Nephron (organoid): ENCODE data around the gene XPNPEP1.

Experiments used
- H3K27ac Mint-ChIP-seq, 3 experiments: 2 replicates each; pipeline ENCODE4 v1.8.0; 2020; ENCODE audit warnings: mixed read lengths in 3 of 3, mild to moderate bottlenecking in 2 of 3, moderate library complexity in 1 of 3
- H3K27me3 Mint-ChIP-seq: 2 replicates; pipeline ENCODE4 v1.8.0; 2021; ENCODE audit warnings: low read depth, mild to moderate bottlenecking, moderate library complexity, mixed read lengths
- H3K36me3 Mint-ChIP-seq: 2 replicates; pipeline ENCODE4 v1.8.0; 2020; ENCODE audit warnings: low read depth, mixed read lengths
- H3K4me1 Mint-ChIP-seq: 2 replicates; pipeline ENCODE4 v1.8.0; 2020; ENCODE audit warnings: mixed read lengths
- H3K4me3 Mint-ChIP-seq, 3 experiments: 2 replicates each; pipeline ENCODE4 v1.8.0; 2020; ENCODE audit warnings: mild to moderate bottlenecking in 3 of 3, mixed read lengths in 3 of 3, moderate library complexity in 2 of 3
- H3K9me3 Mint-ChIP-seq: 2 replicates; pipeline ENCODE4 v1.8.0; 2020; ENCODE audit warnings: mixed read lengths
- CTCF ChIP-seq, 3 experiments: fragments of 200-600 bp; sonication (generic); IDR thresholded peaks; one replicate each; pipeline ENCODE4 v1.5.0; 2021; ENCODE audit warnings: antibody characterized with exemption in 3 of 3; ENCODE audit not compliant: unreplicated experiment in 3 of 3

XPNPEP1 gene

GRCh38 chr10:109932391-109932790 is 9.1 kb upstream of the XPNPEP1 start:
- peak overlapping the region in 2 of 3 experiments; percentile 17 to 68 for H3K27ac Mint-ChIP-seq
- peaks cover 62% of the 10 kb centered on the region for H3K4me1 Mint-ChIP-seq
- H3K36me3 Mint-ChIP-seq: no peaks in the 10 kb centered on the region
- peaks cover 3% of the 10 kb centered on the region for H3K27me3 Mint-ChIP-seq
- no peaks in the 10 kb centered on the region for H3K9me3 Mint-ChIP-seq
- TF ChIP-seq CTCF (IDR thresholded peaks at IDR 0.05; ENCODE audit: unreplicated experiment in 3 of 3): no peak
- H3K4me3 Mint-ChIP-seq: no peak overlapping the region

- no peak for TF ChIP-seq CTCF (IDR thresholded peaks at IDR 0.05; ENCODE audit: unreplicated experiment in 3 of 3)
- H3K4me1 Mint-ChIP-seq: peaks cover 70% of the 10 kb centered on the region
- H3K27me3 Mint-ChIP-seq: peaks cover 3% of the 10 kb centered on the region
- no peaks in the 10 kb centered on the region for H3K36me3 Mint-ChIP-seq
- no peak overlapping the region for H3K4me3 Mint-ChIP-seq
- peak overlapping the region; percentile 67 to 69 (median 68) for H3K27ac Mint-ChIP-seq
- no peaks in the 10 kb centered on the region for H3K9me3 Mint-ChIP-seq
Observed at GRCh38 chr10:109931163-109931562, 7.9 kb upstream of the XPNPEP1 start.

DNA sequence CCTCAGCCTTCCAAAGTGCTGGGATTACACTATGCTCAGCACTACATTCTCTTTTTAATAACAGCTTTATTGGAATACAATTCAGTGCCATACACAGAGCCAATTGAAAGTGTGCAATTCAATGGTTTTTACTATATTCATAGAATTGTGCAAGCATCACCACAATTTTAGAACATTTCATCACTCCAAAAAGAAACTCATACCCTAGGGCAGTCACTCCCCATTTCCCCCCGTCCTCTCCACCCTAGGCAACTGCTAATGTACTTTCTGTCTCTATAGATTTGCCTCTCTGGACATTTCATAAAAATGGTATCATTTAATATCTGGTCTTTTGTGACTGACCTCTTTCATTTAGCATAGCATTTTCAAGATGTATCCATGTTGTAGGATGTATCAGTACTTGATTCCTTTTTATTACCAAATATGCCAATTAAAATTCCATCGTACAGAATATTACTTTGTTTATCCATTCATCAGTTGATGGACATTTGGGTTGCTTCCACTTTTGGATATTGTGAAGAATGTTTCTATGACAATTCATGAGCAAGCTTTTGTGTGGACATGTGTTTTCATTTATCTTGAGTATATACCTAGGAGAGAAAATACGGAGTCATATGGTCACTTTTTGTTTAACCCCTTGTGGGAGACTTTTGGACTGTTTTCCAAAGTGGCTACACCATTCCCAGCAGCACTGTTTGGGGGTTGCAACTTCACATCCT is 6.3 kb upstream of the XPNPEP1 start:
- TF ChIP-seq CTCF (IDR thresholded peaks at IDR 0.05; ENCODE audit: unreplicated experiment in 3 of 3): no peak
- Mint-ChIP-seq H3K4me1 (peaks cover 70% of the 10 kb centered on the region), H3K27ac (peak overlapping the region; percentile 70 to 88 (median 82)), H3K4me3 (no peak overlapping the region), H3K36me3 (no peaks in the 10 kb centered on the region), H3K27me3 (peaks cover 3% of the 10 kb centered on the region), H3K9me3 (no peaks in the 10 kb centered on the region)

- H3K9me3 Mint-ChIP-seq: no peaks in the 10 kb centered on the region
- H3K4me1 Mint-ChIP-seq: peaks cover 70% of the 10 kb centered on the region
- TF ChIP-seq CTCF (IDR thresholded peaks at IDR 0.05; ENCODE audit: unreplicated experiment in 3 of 3): no peak
- H3K27me3 Mint-ChIP-seq: no peaks in the 10 kb centered on the region
- H3K27ac Mint-ChIP-seq: peak overlapping the region; percentile 70 to 88 (median 82)
- no peaks in the 10 kb centered on the region for H3K36me3 Mint-ChIP-seq
- H3K4me3 Mint-ChIP-seq: no peak overlapping the region
Observed at GRCh38 chr10:109928475-109928891, 5.2 kb upstream of the XPNPEP1 start.

DNA sequence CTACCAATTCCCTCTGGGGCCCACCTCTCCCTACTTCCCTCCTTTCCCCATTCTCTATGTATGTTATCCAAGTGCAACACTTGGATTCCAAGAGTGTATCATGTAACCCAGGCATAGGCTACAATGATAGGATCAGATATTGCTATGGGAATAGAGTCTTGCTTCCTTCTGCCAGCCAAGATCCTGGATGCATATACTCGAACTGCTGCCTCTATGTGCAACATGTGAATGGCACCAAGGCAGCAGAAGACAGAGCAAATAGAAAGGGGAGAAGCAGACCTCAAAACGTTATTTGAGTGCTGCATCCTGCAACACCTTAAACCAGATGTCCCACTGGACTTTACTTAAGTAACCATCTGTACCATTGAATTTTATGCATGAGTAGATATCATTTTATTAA is 3.5 kb upstream of the XPNPEP1 start:
- Mint-ChIP-seq H3K9me3 (no peaks in the 10 kb centered on the region), H3K36me3 (no peaks in the 10 kb centered on the region), H3K4me3 (peak overlapping the region in 1 of 3 experiments; percentile 49), H3K27ac (peak overlapping the region; percentile 26 to 94 (median 80)), H3K4me1 (peaks cover 75% of the 10 kb centered on the region), H3K27me3 (no peaks in the 10 kb centered on the region)
- TF ChIP-seq CTCF (IDR thresholded peaks at IDR 0.05; ENCODE audit: unreplicated experiment in 3 of 3): no peak
